Tibial nerve (tissue), 4 donors: ENCODE measurements around the gene SMPX.

ENCODE experiments used
- CTCF ChIP-seq, 5 experiments: fragments of 200-600 bp in 3 of 5; fragments of 450-650 bp in 2 of 5; sonication (generic) in 3 of 5; IDR thresholded peaks; one replicate each; pipeline ENCODE4 v1.5.1; 2016 to 2019; ENCODE audit warnings: antibody characterized with exemption in 5 of 5, mild to moderate bottlenecking in 3 of 5, moderate library complexity in 2 of 5
- EP300 ChIP-seq, 2 donors: sonication (generic); formaldehyde crosslinking; IDR thresholded peaks; one replicate each; pipeline ENCODE4 v1.6.1; 2017; ENCODE audit warnings: antibody characterized with exemption in 2 of 2, mild to moderate bottlenecking in 1 of 2
- POLR2A ChIP-seq, 2 donors: fragments of 450-650 bp; IDR thresholded peaks; one replicate each; pipeline ENCODE4 v1.6.1; 2017; ENCODE audit warnings: antibody characterized with exemption in 2 of 2, mild to moderate bottlenecking in 2 of 2, moderate library complexity in 2 of 2

- TF ChIP-seq POLR2A (IDR thresholded peaks at IDR 0.05) (no peak), CTCF (IDR thresholded peaks at IDR 0.05) (no peak), EP300 (IDR thresholded peaks at IDR 0.05) (no peak)
These were observed 99.2 kb downstream of the SMPX start for GRCh38 chrX:21658746-21659145.
